ENCODE data around the gene USP31.

GRCh38 chr16:23131436-23131835 is 17.8 kb downstream of the USP31 start:
- TF ChIP-seq CTCF (IDR thresholded peaks at IDR 0.05; ENCODE audit: poor library complexity) (no peak), EZH2 (IDR thresholded peaks at IDR 0.05; ENCODE audit: borderline replicate concordance) (no peak)

Data from hepatocyte (in vitro differentiated cells).